BLaER1 treated with 17β-estradiol and CSF1 and Interleukin-3, amounts not matched to agents 10 nM and 100 nM (cell line): ENCODE measurements around the gene GRIK3.

Experiments used
- H3K27ac ChIP-seq, 11 experiments: shearing (Covaris generic); formaldehyde crosslinking; 2 replicates each; pipeline ENCODE4 v1.8.1; 2022
- H3K27me3 ChIP-seq, 11 experiments: shearing (Covaris generic); formaldehyde crosslinking; 2 replicates each; pipeline ENCODE4 v1.8.1; 2022
- H3K36me3 ChIP-seq, 11 experiments: shearing (Covaris generic); formaldehyde crosslinking; 2 replicates each; pipeline ENCODE4 v1.8.1; 2022
- H3K4me1 ChIP-seq, 10 experiments: shearing (Covaris generic); formaldehyde crosslinking; 2 replicates each; pipeline ENCODE4 v1.8.1; 2022
- H3K4me2 ChIP-seq, 11 experiments: shearing (Covaris generic); formaldehyde crosslinking; 2 replicates each; pipeline ENCODE4 v1.8.1; 2022
- H3K4me3 ChIP-seq, 10 experiments: shearing (Covaris generic); formaldehyde crosslinking; 2 replicates each; pipeline ENCODE4 v1.8.1; 2022
- H3K9ac ChIP-seq, 11 experiments: shearing (Covaris generic); formaldehyde crosslinking; 2 replicates each; pipeline ENCODE4 v1.8.1; 2022
- H3K9me3 ChIP-seq, 11 experiments: shearing (Covaris generic); formaldehyde crosslinking; replicated peaks in 1 of 11; 2 replicates each; pipeline ENCODE4 v1.8.1; 2022
- H4K20me1 ChIP-seq, 11 experiments: shearing (Covaris generic); formaldehyde crosslinking; 2 replicates each; pipeline ENCODE4 v1.8.1; 2022
- Cebpa-rat ChIP-seq, 11 experiments: shearing (Covaris generic); IDR thresholded peaks; 2 replicates each; pipeline ENCODE4 v1.8.1; 2022

The GRIK3 gene

DNA sequence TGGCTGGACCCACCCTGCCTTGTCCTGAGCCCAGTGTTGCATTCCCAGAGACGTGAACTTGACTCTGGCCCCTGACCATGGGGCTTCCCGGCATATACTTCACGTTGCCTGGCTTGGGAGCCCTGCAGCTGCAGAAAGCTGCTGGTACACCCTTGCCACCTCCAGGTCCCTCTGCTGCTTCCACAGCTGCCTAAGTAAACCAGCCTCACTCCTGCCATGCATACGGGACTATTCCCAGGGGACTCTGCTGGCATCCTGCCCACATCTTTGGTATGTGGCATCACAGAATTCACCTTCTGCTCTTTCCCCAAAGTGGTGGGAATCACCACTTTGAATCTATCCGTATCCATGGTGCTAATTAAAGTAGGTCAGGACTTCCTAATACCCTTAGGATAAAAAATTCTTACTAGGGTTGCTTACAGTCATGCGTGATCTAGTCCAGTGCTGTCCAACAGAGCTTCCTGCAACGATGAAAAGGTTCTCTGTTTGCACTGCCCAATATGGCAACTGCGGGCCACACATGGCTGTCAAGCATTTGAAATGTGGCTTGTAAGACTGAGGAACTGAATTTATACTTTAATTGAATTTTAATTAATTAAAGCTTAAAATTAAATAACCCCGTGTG, 203.0 kb downstream of the GRIK3 start:
- Histone ChIP-seq H4K20me1 (no peaks in the 10 kb centered on the region; a peak in 2 of 22 replicates), H3K9me3 (no peaks in the 10 kb centered on the region), H3K9ac (no peak overlapping the region), H3K27me3 (peaks cover 0 to 10% (median 0%) of the 10 kb centered on the region in 11 experiments; a peak in 2 of 22 replicates), H3K36me3 (no peaks in the 10 kb centered on the region), H3K27ac (no peak overlapping the region), H3K4me3 (no peak overlapping the region), H3K4me2 (peak overlapping the region in 9 of 11 experiments; percentile 1 to 78 (median 64); a peak in 17 of 22 replicates), H3K4me1 (peaks cover 0 to 40% (median 29%) of the 10 kb centered on the region in 10 experiments; a peak in 16 of 20 replicates)
- TF ChIP-seq Cebpa-rat (IDR thresholded peaks at IDR 0.05) = no peak

DNA sequence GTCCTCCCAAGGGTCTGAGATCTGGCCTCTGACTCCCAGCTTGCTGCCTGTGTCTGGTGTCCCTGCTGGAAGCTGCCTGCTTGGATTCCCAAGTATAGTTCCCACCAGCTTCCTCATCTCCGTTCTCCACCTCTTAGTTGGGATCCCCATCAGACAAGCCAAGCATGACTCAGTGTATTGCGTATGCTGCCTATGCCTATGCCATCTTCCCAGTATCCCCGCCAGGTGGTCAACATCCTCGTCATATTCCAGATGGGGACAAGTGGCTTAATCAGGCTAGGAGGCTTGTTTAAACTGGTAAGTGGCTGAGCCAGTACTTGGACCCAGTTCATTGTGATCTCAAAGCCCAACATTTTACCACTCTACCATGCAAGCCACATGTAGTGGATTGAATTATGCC, 204.4 kb downstream of the GRIK3 start:
- no peak for TF ChIP-seq Cebpa-rat (IDR thresholded peaks at IDR 0.05)
- no peak overlapping the region for H3K4me3 ChIP-seq
- H3K9me3 ChIP-seq = no peaks in the 10 kb centered on the region
- peaks cover 0 to 50% (median 39%) of the 10 kb centered on the region in 10 experiments; a peak in 16 of 20 replicates for H3K4me1 ChIP-seq
- H4K20me1 ChIP-seq = no peaks in the 10 kb centered on the region; a peak in 1 of 22 replicates
- H3K27me3 ChIP-seq = peaks cover 0 to 10% (median 0%) of the 10 kb centered on the region in 11 experiments; a peak in 2 of 22 replicates
- no peak overlapping the region for H3K9ac ChIP-seq
- no peak overlapping the region for H3K4me2 ChIP-seq
- H3K27ac ChIP-seq = no peak overlapping the region
- no peaks in the 10 kb centered on the region for H3K36me3 ChIP-seq

DNA sequence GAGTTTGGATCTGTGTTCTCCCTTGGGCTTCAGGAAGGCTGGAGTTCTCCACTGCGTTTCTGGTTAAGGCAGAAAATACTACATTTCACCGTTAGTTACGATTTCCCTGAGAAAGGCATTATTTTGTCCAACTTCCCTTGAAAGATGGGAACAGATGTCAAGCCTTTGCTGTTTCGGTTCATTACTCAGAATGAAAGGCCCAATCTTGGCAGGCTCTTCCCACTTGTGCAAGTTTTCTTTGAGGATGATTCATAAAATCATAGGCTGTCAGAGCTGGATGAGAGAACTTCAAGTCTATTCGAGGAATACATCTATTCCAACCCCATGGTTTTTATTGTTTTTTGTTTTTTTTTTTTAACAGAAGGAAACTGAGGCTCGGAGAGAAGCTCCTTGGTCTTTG, 205.2 kb downstream of the GRIK3 start:
- no peaks in the 10 kb centered on the region; a peak in 1 of 22 replicates for H4K20me1 ChIP-seq

DNA sequence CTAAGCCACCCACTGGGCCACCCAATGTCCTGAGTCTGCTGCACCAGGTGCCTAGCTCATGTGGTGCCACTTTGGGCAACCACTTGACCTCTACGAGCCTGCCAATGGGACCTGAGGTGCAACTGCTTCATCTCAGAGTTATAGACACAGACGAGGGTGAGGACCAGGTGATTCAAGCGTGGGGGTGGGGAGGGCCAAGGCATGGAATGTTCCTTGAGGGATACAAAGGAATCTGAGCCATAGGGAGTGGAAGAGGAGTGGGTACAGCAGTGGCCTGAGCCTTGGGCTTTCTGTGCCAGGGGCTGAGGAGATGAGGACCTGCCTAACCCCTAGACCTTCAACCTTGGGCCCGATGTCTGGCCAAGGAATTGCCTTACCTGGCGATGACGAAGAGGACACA, 209.1 kb downstream of the GRIK3 start:
- no peak overlapping the region for H3K27ac ChIP-seq
- H3K9me3 ChIP-seq = no peaks in the 10 kb centered on the region
- peak overlapping the region in 5 of 11 experiments; percentile 26 to 55 (median 51); a peak in 9 of 22 replicates for H3K4me2 ChIP-seq
- no peaks in the 10 kb centered on the region for H4K20me1 ChIP-seq
- H3K4me1 ChIP-seq = peaks cover 0 to 32% (median 22%) of the 10 kb centered on the region in 10 experiments; a peak in 14 of 20 replicates
- no peak overlapping the region for H3K9ac ChIP-seq
- no peak overlapping the region for H3K4me3 ChIP-seq
- no peaks in the 10 kb centered on the region for H3K27me3 ChIP-seq
- TF ChIP-seq Cebpa-rat (IDR thresholded peaks at IDR 0.05) = no peak
- H3K36me3 ChIP-seq = no peaks in the 10 kb centered on the region

More for the DNA sequence above, 205.2 kb downstream of the GRIK3 start:
- no peaks in the 10 kb centered on the region for H3K36me3 ChIP-seq
- TF ChIP-seq Cebpa-rat (IDR thresholded peaks at IDR 0.05) = no peak
- H3K9me3 ChIP-seq = no peaks in the 10 kb centered on the region
- no peak overlapping the region for H3K9ac ChIP-seq
- no peak overlapping the region for H3K27ac ChIP-seq
- H3K27me3 ChIP-seq = peaks cover 0 to 10% (median 0%) of the 10 kb centered on the region in 11 experiments; a peak in 2 of 22 replicates
- H3K4me3 ChIP-seq = no peak overlapping the region
- peaks cover 4 to 50% (median 39%) of the 10 kb centered on the region in 10 experiments; a peak in 16 of 20 replicates for H3K4me1 ChIP-seq
- H3K4me2 ChIP-seq = 0 out of 22 replicates have a peak overlapping the region, but pooled peaks of 1 of the 11 experiments have one; percentile 3

DNA sequence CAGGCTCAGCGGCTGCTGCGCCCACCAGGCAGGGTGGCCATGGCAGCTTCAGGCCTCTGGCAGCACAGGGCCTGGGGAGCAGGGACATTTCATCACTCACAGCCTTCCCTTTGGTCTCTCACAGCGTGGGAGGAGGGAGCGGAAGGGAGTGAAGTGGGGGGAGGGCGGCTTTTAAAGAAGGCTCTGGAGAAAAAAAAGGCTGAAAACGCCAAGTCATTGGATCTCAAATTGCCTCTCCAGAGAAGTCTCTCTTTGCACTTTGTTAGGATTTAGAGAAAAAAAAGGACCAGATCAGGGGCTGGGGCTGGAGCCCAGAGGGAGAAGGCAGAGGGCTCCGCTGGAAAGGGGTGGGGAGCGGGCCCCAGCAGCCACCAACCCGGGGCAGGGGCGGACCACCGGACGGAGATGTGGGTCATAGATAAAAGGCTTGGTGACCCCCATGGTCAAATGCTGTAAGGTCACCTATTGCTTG, 209.9 kb downstream of the GRIK3 start:
- Histone ChIP-seq H3K36me3 (no peaks in the 10 kb centered on the region), H3K27ac (no peak overlapping the region; a peak in 1 of 22 replicates), H3K4me1 (peaks cover 0 to 32% (median 22%) of the 10 kb centered on the region in 10 experiments; a peak in 14 of 20 replicates), H3K27me3 (no peaks in the 10 kb centered on the region), H3K9me3 (no peaks in the 10 kb centered on the region), H3K4me3 (no peak overlapping the region), H4K20me1 (no peaks in the 10 kb centered on the region), H3K9ac (no peak overlapping the region), H3K4me2 (peak overlapping the region in 1 of 11 experiments; percentile 9; a peak in 1 of 22 replicates)
- no peak for TF ChIP-seq Cebpa-rat (IDR thresholded peaks at IDR 0.05)

DNA sequence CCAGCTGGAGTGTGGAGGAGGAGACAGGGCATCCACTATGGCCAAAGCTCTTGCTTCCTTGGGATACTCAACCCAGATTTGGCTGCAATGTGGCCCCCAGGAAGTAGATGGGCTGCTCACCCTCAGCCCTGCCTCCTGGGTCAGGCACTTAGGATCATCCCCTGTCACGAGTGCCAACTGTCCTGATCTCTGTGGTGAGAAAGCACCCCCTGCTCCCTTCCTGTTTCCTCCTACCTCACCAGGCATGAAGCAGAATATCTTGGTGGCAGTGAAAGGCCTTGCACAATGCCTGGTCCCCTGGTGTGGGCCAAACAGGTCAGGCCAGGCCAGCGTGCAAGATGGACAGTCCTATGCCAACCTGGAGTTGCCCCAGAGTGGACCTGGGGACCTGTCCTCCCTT, 211.7 kb downstream of the GRIK3 start:
- no peaks in the 10 kb centered on the region for H3K27me3 ChIP-seq
- no peak overlapping the region; a peak in 1 of 22 replicates for H3K27ac ChIP-seq
- H3K4me3 ChIP-seq = no peak overlapping the region
- no peak for TF ChIP-seq Cebpa-rat (IDR thresholded peaks at IDR 0.05)
- peak overlapping the region in 8 of 11 experiments; percentile 9 to 52 (median 34); a peak in 13 of 22 replicates for H3K4me2 ChIP-seq
- no peak overlapping the region for H3K9ac ChIP-seq
- no peaks in the 10 kb centered on the region for H4K20me1 ChIP-seq
- H3K36me3 ChIP-seq = no peaks in the 10 kb centered on the region
- H3K4me1 ChIP-seq = peaks cover 0 to 27% (median 22%) of the 10 kb centered on the region in 10 experiments; a peak in 14 of 20 replicates
- no peaks in the 10 kb centered on the region for H3K9me3 ChIP-seq

DNA sequence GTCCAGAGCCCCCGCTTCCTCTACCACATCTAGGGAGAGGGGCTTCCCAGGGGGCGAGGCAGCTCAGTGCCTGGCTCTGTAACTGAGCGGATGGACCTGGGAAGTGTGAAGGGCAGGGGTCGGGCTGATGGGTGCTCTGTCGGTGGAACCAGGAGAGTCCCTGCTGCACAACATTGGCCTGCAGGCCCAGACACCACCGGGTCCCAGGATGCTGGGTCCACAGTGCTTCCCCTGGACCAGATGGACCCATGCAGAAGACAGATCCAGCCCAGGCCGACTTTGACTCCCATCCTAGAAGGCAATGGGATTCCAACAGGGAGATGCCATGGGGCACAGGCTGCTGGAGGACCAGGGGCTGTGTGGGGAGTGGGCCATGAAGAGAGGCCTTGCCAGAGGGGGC, 212.9 kb downstream of the GRIK3 start:
- no peaks in the 10 kb centered on the region for H3K9me3 ChIP-seq
- H3K4me1 ChIP-seq = peaks cover 0 to 20% (median 18%) of the 10 kb centered on the region in 10 experiments; a peak in 14 of 20 replicates
- no peaks in the 10 kb centered on the region for H3K36me3 ChIP-seq
- no peak for TF ChIP-seq Cebpa-rat (IDR thresholded peaks at IDR 0.05)
- H3K9ac ChIP-seq = no peak overlapping the region
- H3K27me3 ChIP-seq = no peaks in the 10 kb centered on the region
- H3K27ac ChIP-seq = no peak overlapping the region
- no peak overlapping the region for H3K4me3 ChIP-seq
- no peak overlapping the region for H3K4me2 ChIP-seq
- no peaks in the 10 kb centered on the region for H4K20me1 ChIP-seq

DNA sequence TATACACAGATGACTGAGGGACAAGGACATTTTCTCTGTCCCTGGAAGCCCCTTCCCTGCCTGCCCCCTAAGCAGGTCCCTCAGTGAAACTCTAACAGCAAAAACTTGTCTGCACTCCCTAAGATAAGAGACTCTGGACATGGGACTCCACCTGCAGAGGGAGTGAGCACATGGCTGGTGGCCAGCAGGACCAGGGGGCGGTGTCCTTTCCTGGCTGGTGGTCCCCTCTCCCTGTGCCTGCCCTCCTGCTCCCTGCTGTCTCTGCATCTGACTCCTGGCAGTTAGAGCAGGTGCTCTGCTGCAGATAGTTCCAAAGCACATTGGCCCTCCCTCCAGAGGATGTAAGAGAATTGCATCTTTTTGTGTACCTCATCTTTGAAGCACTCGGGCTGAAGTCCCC, 215.5 kb downstream of the GRIK3 start:
- Histone ChIP-seq H3K9ac (no peak overlapping the region), H3K9me3 (no peaks in the 10 kb centered on the region), H4K20me1 (no peaks in the 10 kb centered on the region), H3K4me2 (no peak overlapping the region), H3K27me3 (no peaks in the 10 kb centered on the region), H3K4me1 (peaks cover 0 to 10% (median 8%) of the 10 kb centered on the region in 10 experiments; a peak in 12 of 20 replicates), H3K36me3 (no peaks in the 10 kb centered on the region), H3K27ac (no peak overlapping the region), H3K4me3 (no peak overlapping the region)
- TF ChIP-seq Cebpa-rat (IDR thresholded peaks at IDR 0.05) = no peak

DNA sequence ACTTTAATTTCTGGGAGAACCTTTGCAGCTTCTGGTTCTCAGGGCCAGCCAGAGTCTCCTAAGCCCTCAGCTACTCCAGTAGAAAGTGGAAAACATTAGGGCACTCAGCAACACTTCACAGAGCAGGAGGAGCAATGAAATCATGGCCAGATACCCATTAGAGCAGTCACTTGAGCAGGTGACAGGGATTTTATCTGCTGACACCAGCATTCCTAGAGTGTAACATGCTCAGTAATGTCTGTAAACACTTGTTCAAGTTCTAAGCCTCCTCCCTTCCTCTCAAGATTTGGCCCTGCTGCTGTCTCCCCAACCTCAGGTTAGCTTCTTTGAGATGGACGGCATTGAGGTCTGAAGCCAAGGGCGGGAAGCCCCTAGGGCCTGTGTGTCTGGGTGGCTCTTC, 218.0 kb downstream of the GRIK3 start:
- Histone ChIP-seq H3K27ac (no peak overlapping the region), H3K4me2 (no peak overlapping the region), H3K9ac (no peak overlapping the region), H3K27me3 (no peaks in the 10 kb centered on the region), H3K9me3 (no peaks in the 10 kb centered on the region), H4K20me1 (no peaks in the 10 kb centered on the region), H3K4me3 (no peak overlapping the region), H3K36me3 (no peaks in the 10 kb centered on the region), H3K4me1 (no peaks in the 10 kb centered on the region)
- TF ChIP-seq Cebpa-rat (IDR thresholded peaks at IDR 0.05) = no peak
